GM23338 (cell line): ENCODE data around the gene ADPRH. TPM values are rescaled to one million over a fixed set of nuclear protein-coding genes. Genes with fewer than 3 reads are reported as not detected.
A peak's percentile ranks its signal among the peaks of the same experiment; 100 is the strongest.

Source experiments
- ATAC-seq: fragments of 200-7000 bp; cut with Tn5 transposase; 3 replicates; pipeline ENCODE4 v1.9.1; 2020
- DNase-seq: peaks from one replicate; pipeline ENCODE4 v3.0.0-alpha.2; 2015; ENCODE audit warnings: low spot score
- H2AFZ ChIP-seq: fragments of 200-600 bp; sonication (generic); 2 replicates; pipeline ENCODE4 v1.8.0; 2016; ENCODE audit warnings: antibody characterized with exemption, mild to moderate bottlenecking, moderate library complexity
- H3F3A ChIP-seq: fragments of 200-600 bp; sonication (generic); replicated peaks from 2 replicates; pipeline ENCODE4 v1.8.0; 2017; ENCODE audit warnings: antibody characterized with exemption, mixed run types, low read depth
- H3K27ac ChIP-seq: fragments of 200-600 bp; sonication (generic); 2 replicates; pipeline ENCODE4 v1.6.1; 2016; ENCODE audit warnings: low read depth
- H3K27me3 ChIP-seq: fragments of 200-600 bp; sonication (generic); 2 replicates; pipeline ENCODE4 v1.8.0; 2016; ENCODE audit warnings: mild to moderate bottlenecking, mixed run types, moderate library complexity; ENCODE audit not compliant: insufficient read depth
- H3K36me3 ChIP-seq: fragments of 200-600 bp; sonication (generic); 2 replicates; pipeline ENCODE4 v1.8.0; 2016; ENCODE audit warnings: mild to moderate bottlenecking; ENCODE audit not compliant: insufficient read depth
- H3K4me1 ChIP-seq: fragments of 200-600 bp; sonication (generic); 2 replicates; pipeline ENCODE4 v1.8.0; 2016; ENCODE audit warnings: mild to moderate bottlenecking, moderate library complexity; ENCODE audit not compliant: insufficient read depth
- H3K4me2 ChIP-seq: fragments of 200-600 bp; sonication (generic); 2 replicates; pipeline ENCODE4 v1.7.1; 2017; ENCODE audit warnings: mixed run types
- H3K4me3 ChIP-seq: fragments of 200-600 bp; sonication (generic); 2 replicates; pipeline ENCODE4 v1.6.1; 2016; ENCODE audit warnings: mixed run types
- H3K79me2 ChIP-seq: fragments of 200-600 bp; sonication (generic); replicated peaks from 2 replicates; pipeline ENCODE4 v1.8.0; 2017; ENCODE audit warnings: mild to moderate bottlenecking; ENCODE audit not compliant: insufficient read depth
- H3K9me2 ChIP-seq: fragments of 200-600 bp; sonication (generic); 2 replicates; pipeline ENCODE4 v1.8.0; 2017; ENCODE audit not compliant: insufficient read depth
- H4K20me1 ChIP-seq: fragments of 200-600 bp; sonication (generic); replicated peaks from 2 replicates; pipeline ENCODE4 v1.8.0; 2017; ENCODE audit warnings: mild to moderate bottlenecking; ENCODE audit not compliant: insufficient read depth
- H3K27ac Mint-ChIP-seq: 2 replicates; pipeline ENCODE4 v1.8.0; 2020; ENCODE audit warnings: inconsistent platforms, mild to moderate bottlenecking, moderate library complexity, mixed read lengths
- H3K27me3 Mint-ChIP-seq: 3 replicates; pipeline ENCODE4 v1.8.0; 2022; ENCODE audit warnings: low read depth, mild to moderate bottlenecking, moderate library complexity, mixed read lengths, inconsistent platforms; ENCODE audit not compliant: insufficient read depth, poor library complexity
- H3K36me3 Mint-ChIP-seq: 3 replicates; pipeline ENCODE4 v1.8.0; 2021; ENCODE audit warnings: low read depth, mild to moderate bottlenecking, inconsistent platforms, moderate library complexity, mixed read lengths
- H3K4me1 Mint-ChIP-seq: 3 replicates; pipeline ENCODE4 v1.8.0; 2020; ENCODE audit warnings: mild to moderate bottlenecking, inconsistent platforms, mixed read lengths
- H3K4me3 Mint-ChIP-seq: 3 replicates; pipeline ENCODE4 v1.8.0; 2021; ENCODE audit warnings: moderate library complexity, mild to moderate bottlenecking, inconsistent platforms, mixed read lengths
- H3K9me3 Mint-ChIP-seq: 3 replicates; pipeline ENCODE4 v1.8.0; 2020; ENCODE audit warnings: moderate library complexity, mild to moderate bottlenecking, inconsistent platforms, mixed read lengths
- CREB1 ChIP-seq: fragments of 250-450 bp; sonication (Bioruptor Pico); IDR thresholded peaks from 2 replicates; pipeline ENCODE4 v1.5.0; 2020; ENCODE audit warnings: low read depth, mild to moderate bottlenecking, moderate library complexity
- CTCF ChIP-seq, 2 experiments: fragments of 200-600 bp in 1 of 2; sonication (generic) in 1 of 2; conservative IDR thresholded peaks; 2 replicates each; pipeline versions ENCODE4 v1.5.1 to v1.6.1; 2016 to 2017; ENCODE audit warnings: antibody characterized with exemption in 2 of 2, low read depth in 2 of 2, mild to moderate bottlenecking in 2 of 2, moderate library complexity in 1 of 2
- ETS1 ChIP-seq: IDR thresholded peaks from 2 replicates; pipeline ENCODE4 v1.6.1; 2016; ENCODE audit warnings: antibody characterized with exemption
- EZH2 ChIP-seq: fragments of 200-600 bp; sonication (generic); IDR thresholded peaks from one replicate; pipeline ENCODE4 v1.8.0; 2017; ENCODE audit warnings: antibody characterized with exemption, mild to moderate bottlenecking, low read depth; ENCODE audit not compliant: unreplicated experiment
- EZH2phosphoT487 ChIP-seq: fragments of 200-600 bp; sonication (generic); IDR thresholded peaks from one replicate; pipeline ENCODE4 v1.8.1; 2018; ENCODE audit warnings: antibody characterized with exemption; ENCODE audit not compliant: unreplicated experiment
- JUNB ChIP-seq: IDR thresholded peaks from one replicate; pipeline ENCODE4 v1.6.1; 2016; ENCODE audit warnings: antibody characterized with exemption; ENCODE audit not compliant: unreplicated experiment
- NANOG ChIP-seq: IDR thresholded peaks from 2 replicates; pipeline ENCODE4 v1.6.1; 2016; ENCODE audit warnings: antibody characterized with exemption, borderline replicate concordance
- POLR2AphosphoS5 ChIP-seq: IDR thresholded peaks from 2 replicates; pipeline ENCODE4 v1.6.1; 2016; ENCODE audit warnings: antibody characterized with exemption, low read depth
- REST ChIP-seq: IDR thresholded peaks from one replicate; pipeline ENCODE4 v1.6.1; 2018; ENCODE audit warnings: antibody characterized with exemption; ENCODE audit not compliant: unreplicated experiment
- STAT1 ChIP-seq: IDR thresholded peaks from one replicate; pipeline ENCODE4 v1.6.1; 2016; ENCODE audit warnings: antibody characterized with exemption; ENCODE audit not compliant: unreplicated experiment
- ZNF114 ChIP-seq: fragments of 250-450 bp; sonication (Bioruptor Pico); IDR thresholded peaks from 2 replicates; pipeline ENCODE4 v1.5.0; 2020; ENCODE audit warnings: mild to moderate bottlenecking, moderate library complexity
- ZNF331 ChIP-seq: fragments of 250-450 bp; sonication (Bioruptor Pico); IDR thresholded peaks from 2 replicates; pipeline ENCODE4 v1.5.0; 2020; ENCODE audit warnings: low read depth, mild to moderate bottlenecking, moderate library complexity
- ZNF462 ChIP-seq: fragments of 250-450 bp; sonication (Bioruptor Pico); IDR thresholded peaks from 2 replicates; pipeline ENCODE4 v1.5.0; 2020; ENCODE audit warnings: mild to moderate bottlenecking, moderate library complexity
- polyA plus RNA-seq: library from polyadenylated mRNA; unstranded; fragments of >200 nt; fragmentation: Nextera tagmentation; extraction: Ambion mirVana; gene quantifications from 2 replicates; pipeline ENCODE4 v1.2.1, GENCODE V29; 2016
- total RNA-seq: library from RNA; depleted of rRNA; stranded (reverse); fragments of >200 nt; shearing (Covaris generic); gene quantifications from 2 replicates; pipeline ENCODE4 v1.2.3, GENCODE V29; 2014

ADPRH gene
- total and polyA plus RNA-seq, 2 experiments from 2014 or later: 1.2 to 3.4 TPM

GRCh38 chr3:119530456-119530855 lies 48.8 kb upstream of the ADPRH start:
- no peaks in the 10 kb centered on the region for H3K9me3 Mint-ChIP-seq

More at GRCh38 chr3:119530456-119530855, 48.8 kb upstream of the ADPRH start:
- H3K27ac Mint-ChIP-seq: no peak overlapping the region
- no peaks in the 10 kb centered on the region for H3K36me3 ChIP-seq
- peaks cover 2% of the 10 kb centered on the region for H3K27me3 Mint-ChIP-seq
- peaks cover 6% of the 10 kb centered on the region; the same call in 1 of the 2 replicates for H3K4me1 ChIP-seq
- H3K27ac ChIP-seq: no peak overlapping the region
- H3F3A ChIP-seq: 0 out of 2 replicates have a peak, but pooled peaks cover 2% of the 10 kb centered on the region
- peak overlapping the region; percentile 90 for H2AFZ ChIP-seq
- no peak for DNase-seq
- H3K9me2 ChIP-seq: peaks cover 9% of the 10 kb centered on the region
- H3K36me3 Mint-ChIP-seq: peaks cover 1% of the 10 kb centered on the region; the same call in 1 of the 3 replicates
- no peak for ATAC-seq
- H3K27me3 ChIP-seq: no peaks in the 10 kb centered on the region
- H3K4me1 Mint-ChIP-seq: peaks cover 5% of the 10 kb centered on the region
- TF ChIP-seq ZNF331 (CRISPR knock-in tag) (no peak), EZH2phosphoT487 (no peak), EZH2 (no peak), STAT1 (no peak), ETS1 (no peak), JUNB (no peak), ZNF114 (CRISPR knock-in tag) (no peak), NANOG (no peak), CTCF (conservative IDR thresholded peaks at IDR 0.05; ENCODE audit: low read depth in 2 of 2) (no peak), POLR2AphosphoS5 (no peak), CREB1 (no peak), REST (no peak), ZNF462 (no peak)
- H3K79me2 ChIP-seq: no peaks in the 10 kb centered on the region
- H3K4me3 ChIP-seq: no peak overlapping the region
- H3K4me3 Mint-ChIP-seq: no peak overlapping the region
- no peaks in the 10 kb centered on the region for H4K20me1 ChIP-seq
- no peak overlapping the region for H3K4me2 ChIP-seq
